ENCODE measurements around the gene TRIP11. TPM values are rescaled to one million over a fixed set of nuclear protein-coding genes. Genes with fewer than 3 reads are reported as not detected.

The TRIP11 gene
- total RNA-seq, 1 experiment from 2014 or later = 9.6 TPM

DNA sequence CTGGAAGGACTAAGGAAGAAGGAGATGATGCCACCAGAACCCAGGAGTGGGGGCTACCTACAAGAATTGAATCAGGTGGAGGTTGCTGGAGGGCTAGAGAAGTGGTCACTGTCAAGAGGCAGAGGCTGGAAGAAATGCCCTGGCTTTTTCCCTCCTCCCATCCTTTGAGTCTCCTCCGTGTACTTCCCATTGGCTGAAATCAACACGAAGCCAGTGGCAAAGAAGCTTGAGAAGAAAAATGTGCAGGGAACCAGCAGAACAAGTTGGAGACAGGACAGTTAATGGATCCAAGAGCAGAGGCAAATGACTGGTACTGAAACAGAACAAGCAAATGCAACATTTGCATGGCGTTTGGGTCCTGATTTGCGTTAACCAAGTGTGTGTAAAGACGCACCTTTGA, 83.2 kb downstream of the TRIP11 start:
- no peak for DNase-seq (ENCODE audit: low read depth)

DNA sequence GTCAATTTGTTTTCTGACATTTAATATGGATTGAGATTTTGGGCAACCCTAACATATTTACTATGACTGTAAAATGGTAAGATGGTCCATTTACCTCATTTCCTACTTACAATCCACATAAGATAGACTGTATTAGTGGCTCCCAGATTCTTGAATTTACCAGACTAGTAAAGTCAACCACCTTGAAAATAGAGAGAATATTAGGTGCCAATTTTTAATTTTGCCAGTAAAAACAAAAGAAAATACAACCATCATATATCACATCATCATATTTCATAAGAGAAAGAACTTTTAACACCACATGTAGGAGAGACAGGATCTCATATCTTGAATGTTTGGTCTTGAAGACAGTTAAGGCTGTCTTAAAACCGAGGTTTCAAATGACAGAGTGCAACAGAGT, 84.7 kb downstream of the TRIP11 start:
- DNase-seq (ENCODE audit: low read depth) = no peak

DNA sequence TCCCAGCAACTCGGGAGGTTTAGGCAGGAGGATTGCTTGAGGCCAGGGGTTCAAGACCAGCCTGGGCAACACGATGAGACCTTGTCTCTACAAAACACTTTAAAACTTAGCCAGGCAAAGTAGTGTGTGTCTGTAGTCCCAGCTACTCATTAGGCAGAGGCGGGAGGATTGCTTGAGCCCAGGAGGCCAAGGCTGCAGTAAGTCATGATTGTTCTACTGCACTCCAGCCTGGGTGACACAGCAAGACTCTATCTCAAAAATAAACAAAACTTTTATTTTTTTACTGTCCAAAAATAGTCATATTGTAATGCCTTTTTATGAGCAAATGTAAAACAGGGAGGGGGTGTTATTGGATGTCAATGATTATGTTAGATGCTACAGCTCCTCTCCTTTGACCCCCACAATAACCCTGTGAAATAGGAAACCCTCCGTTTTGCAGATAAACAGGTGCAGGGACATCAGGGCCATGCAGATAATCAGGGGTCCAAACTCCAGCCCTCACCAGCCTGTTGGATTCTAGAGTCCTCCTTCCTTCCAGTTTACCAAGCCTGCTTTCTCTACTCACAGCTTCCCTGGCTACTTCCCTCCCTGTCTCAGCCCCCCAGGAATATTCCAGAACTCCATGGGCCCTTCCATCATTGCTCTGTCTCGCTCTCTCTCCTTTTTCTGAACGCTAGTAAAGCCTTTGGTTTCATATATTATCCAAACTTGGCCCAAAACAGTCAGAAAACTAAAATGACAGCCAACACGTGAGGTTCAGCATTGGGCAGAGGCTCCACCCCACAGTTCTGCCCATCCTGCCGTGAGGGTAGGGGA, 86.5 kb downstream of the TRIP11 start:
- no peak for DNase-seq (ENCODE audit: low read depth)

DNA sequence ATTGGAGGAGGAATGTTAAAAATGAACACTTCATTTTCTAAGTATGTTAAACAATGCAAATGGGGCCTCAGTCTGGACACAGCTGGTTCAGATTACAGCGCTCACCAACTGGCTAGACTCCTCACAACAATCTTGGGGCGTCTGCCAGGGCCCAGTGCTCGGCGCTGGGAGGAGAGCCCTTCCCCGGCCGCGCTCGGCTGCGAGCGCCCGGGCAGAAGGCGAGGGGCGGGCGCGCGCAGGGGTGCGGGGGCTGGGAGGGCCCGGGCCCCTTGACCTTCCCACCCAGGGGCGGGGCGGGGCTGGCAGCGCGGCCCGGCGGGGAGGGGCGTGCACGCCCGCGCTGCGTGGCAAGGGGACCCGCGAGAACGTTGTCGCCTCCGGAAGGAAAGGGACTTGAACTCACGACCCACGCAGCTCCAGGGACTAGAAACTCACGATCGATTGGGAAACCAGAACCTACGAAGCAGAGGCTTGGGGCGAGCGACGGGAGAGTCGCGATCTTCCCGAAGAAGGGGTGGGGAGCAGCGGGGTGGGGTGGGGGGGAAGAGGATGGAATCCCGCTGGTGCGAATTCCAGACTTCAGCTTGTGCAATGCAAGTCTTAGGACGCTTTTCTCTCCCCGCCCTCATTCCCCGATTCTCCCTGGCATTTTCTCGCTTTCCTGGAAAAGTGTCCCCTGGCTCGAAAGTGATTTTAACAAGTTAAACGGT, 92.2 kb downstream of the TRIP11 start, which contains the start of gene FBLN5:
TSS of gene FBLN5 (minus strand) at position 220 of the 710 bp plus-strand sequence. CDS start 465 bp downstream, outside the sequence.
- peak; percentile 56 for DNase-seq (ENCODE audit: low read depth)

DNA sequence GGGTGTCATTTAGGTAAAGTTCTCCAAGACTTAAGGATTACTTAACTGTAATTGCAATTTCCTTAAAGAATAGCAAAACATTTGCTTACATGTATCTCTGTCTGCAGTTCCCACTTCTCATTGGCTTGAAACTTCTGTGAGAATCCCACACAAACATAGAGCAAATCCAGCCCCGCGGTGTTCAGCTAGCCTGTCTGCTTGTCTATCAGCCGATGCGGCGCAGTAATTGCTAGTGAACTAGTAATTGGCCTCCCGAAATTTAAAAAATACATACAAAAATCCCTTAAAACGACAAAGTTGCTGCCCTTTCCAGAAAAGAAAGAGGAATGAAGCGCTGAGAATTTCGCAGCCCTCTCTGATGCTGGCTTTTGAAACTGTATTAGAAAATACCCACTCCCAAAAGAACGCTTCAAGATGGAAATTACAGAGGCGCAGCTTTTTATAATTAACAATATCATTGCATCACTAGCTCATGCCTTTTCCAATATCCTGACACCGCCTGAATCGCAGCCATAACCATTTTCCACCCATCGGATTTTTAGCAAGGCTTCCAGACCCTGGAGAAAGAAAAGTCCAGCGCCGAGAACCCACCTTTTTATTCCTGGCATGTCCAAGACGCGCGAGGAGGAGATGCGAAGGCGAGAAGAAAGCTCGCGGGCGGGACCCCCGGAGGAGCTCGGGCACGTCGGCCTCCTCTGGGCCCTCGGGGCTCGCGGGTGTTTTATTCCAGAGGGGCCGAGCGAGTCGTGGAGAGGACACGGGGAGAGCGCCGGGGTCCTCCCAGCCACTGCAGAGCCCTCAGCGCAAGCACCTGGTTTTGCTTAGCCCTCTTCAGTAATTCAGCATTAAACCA, 93.0 kb downstream of the TRIP11 start:
- no peak for DNase-seq (ENCODE audit: low read depth)

DNA sequence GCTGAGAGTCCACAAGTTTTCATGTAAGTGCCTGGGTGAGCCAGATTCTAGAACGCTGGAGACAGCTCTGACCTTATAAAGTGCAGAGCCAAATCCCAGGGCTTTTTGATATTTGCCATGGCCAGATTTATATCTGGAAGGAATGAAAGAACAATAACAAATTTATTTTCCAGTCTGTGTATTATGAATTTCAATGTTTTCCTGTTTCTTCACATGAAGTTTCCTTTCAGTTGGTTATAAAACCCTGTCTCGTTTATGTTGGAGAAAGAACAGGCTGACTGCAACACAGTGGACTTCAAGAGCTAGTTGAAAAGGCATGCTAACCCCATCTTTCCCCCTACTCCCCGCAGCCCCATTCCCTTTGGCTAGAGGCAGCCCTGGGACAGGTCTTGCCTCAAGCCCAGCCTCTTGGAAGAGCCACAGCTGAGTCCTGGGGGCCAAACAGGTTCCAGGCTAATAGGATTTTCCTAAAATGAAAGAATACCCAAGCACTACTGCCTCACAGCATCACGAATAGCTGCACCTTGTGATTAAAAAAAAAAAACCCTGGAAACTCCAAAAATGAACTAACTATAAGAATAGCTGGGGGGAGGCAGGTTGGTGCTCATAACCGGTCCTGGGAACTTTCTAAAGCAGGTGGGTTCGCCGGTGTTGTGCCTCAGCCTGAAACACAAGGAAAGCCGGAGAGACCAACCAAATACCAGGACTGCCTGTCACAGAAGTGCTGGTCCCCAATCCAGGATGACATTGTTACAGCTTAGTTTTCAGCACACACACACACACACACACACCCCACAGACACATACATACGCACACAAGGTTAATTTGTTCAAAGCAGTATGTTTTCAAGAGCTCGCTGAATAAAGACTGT, 93.9 kb downstream of the TRIP11 start:
- no peak for DNase-seq (ENCODE audit: low read depth)

DNA sequence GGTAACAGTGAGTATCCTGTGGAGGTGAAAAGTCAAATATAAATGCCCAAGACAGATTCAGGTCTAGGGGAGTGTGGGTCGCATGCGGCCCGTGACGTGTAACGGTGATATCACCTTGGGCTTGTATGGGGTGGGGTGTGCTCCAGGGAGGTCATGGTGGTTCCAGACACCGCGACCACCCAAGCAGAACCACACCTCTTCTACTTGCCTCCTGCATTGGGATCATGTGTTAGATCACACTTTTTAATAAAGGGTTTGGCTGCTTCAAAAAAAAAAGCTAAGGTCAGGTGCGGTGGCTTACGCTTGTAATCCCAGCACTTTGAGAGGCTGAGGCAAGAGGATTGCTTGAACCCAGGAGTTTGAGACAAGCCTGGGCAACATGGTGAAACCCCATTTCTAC, 96.9 kb downstream of the TRIP11 start:
- no peak for DNase-seq (ENCODE audit: low read depth)

DNA sequence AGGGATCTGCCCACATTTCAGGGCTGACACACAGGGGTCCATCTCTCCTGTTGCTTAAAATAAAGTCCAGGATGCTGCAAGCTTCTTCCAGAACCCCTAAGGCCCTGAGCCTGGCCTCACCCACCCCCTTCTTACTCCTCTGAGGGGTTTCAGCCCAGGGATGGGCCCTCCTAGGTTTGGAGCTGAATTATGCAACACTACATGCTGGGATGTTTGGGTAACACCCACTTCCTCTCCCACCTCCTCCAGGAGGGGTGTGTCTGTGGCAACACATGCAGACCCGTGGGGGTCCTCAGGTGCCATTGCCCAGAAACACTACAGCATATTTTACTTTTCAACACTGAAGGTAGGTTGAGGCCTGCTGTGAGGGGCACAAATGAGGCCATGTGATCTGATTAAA, 97.7 kb downstream of the TRIP11 start:
- no peak for DNase-seq (ENCODE audit: low read depth)

DNA sequence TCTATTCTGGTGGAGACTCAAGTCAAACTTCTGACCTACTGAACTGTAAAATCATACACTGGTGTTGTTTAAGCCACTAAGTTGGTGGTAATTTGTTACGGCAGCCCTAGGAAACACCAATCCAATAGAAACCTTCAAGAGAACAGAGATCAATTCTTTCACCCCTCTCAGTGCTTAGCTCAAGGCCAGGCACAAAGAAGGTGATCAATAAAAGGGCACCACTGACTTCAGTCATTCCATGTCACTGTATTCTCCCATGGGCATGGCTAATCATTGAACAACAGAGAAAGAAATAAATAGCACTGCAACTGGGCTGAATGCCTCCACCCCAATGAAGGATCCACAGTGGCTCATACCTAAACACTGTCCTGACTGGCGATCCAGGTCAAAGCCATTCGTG, 99.7 kb downstream of the TRIP11 start:
- no peak for DNase-seq (ENCODE audit: low read depth)

DNA sequence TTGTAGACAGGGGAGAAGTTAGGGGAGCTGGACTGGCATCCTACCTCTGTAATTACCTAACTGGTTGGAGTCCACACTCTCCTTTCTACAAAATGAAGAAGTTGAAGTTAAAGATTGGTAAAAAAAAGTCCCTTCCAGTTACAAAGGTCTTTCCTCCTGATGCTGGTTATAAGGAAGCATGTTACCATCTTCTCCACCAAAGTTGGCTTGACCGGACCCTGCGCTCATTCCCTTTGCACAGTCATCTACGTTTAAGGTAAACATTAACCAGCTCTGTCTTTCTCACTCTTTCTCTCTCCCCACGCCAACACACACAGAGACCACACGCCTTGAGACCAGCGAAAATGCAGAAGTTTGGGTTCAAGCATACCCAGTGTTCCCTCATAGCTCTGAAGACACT, 104.3 kb downstream of the TRIP11 start:
- no peak for DNase-seq (ENCODE audit: low read depth)

DNA sequence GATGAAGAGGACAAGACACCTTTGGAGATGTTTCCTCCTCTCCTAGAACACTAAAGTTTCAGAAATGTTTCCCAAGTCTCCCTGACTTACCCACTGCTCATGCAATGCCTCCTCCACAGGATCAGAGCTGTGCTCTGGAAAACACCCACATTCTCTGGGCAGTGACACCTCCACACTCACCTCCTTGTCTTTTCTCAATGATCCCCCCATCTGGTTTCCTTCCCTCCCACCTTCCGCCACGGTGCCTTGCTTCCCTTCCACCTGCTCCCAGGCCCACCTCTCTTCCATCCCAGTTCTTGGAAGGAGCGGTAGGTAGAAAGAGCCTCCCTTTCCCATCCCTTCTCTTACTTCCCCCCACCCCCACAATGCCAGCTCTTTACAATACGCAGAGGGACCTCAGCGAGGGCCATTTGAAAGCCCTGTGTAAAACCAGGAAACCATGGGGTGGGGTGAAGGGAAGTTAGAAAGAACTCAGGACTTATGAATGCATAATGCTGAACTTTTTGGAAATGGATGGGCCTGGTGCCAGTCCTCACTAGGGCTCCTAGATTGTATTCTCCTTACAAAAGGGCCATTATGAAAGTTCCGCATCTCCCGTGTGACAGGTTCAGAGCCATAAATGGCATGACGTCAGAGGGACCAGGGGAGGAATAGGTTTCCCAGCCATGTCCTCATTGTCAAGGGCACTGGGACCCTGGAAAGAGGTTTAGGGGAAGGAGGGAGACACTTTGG, 105.1 kb downstream of the TRIP11 start:
- DNase-seq (ENCODE audit: low read depth) = no peak

DNA sequence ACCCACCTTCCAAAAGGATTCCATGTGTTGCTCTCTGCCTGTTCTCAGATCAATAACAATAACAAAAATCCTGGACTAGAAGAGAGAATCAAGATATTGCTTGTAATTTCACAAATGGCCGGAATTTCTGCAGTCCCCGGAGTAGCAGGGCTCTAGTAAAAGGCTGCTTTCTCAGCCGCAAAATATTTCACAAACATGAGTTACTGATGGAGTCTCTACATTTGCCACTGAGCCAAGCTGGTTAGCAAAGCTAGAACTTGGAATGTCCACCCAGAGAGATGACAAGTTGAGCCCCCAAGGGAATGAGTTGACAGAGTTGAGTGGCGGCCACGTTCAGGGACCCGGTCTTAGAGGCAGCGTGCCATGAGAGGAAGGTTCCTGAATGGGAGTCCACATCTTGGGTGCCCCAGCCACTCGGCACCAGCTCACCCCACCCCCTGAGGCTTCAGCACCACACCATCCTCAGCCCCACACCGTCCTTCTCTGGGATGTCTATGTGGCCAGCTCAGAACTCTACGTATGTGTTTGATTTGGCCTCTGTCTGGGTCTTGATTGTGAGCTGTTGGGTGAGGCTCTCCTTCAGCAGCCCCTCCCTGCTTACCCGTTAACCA, 108.3 kb downstream of the TRIP11 start:
- no peak for DNase-seq (ENCODE audit: low read depth)

DNA sequence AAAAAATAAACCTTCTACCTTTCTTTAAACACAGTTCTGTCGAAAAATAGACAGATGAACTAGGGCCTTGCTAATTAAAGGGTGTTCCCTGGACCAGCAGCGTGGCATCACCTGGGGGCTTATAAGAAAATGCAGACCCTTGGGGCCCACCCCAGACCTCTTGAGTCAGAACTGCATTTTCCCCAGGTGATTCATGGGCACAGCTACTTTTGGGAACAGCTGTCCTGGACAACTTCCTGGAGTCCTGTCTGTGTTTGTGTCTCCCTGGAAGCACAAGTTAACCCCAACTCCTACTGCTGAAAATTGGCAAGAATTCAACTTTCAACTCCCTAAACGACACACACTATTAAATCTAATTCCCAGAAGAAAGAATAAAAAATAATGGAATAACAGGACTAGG, 110.2 kb downstream of the TRIP11 start:
- DNase-seq (ENCODE audit: low read depth) = peak; percentile 8

DNA sequence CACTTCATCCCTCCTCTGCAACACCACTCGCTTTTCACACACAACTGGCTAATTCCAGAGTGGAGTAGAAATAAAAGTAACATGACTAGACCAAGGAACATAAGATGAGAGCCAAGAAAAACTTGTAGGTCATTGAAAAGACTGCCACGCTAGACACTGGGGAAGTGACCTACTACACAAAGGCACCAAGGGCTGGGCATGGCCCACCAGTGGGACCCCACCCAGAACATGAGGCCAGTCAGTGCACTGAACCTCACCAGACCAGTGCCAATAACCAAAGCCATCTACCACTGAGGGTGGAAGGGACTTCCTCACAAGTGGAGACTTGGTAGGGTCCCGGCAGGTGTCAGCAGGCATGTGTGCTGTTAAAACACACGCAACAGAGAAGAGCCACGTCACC, 112.1 kb downstream of the TRIP11 start:
- DNase-seq (ENCODE audit: low read depth) = no peak

DNA sequence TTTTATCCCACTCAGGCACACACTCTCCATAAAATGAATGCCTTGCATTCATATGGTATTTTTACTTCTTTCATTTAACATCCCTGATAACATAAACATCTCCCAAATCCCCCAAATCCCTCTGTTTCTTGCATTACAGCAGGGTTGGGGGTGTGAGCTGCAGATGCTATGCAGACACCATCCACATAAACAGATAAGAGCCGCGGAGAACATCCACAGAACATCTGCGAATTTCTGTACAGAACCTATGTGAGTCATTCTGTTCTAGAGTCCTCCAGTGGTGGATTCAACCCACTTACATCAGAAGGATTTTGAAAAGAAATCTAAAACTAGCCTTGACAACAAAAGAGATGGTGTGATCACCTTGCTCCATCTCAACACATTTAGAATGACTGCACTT, 112.7 kb downstream of the TRIP11 start:
- DNase-seq (ENCODE audit: low read depth) = no peak

DNA sequence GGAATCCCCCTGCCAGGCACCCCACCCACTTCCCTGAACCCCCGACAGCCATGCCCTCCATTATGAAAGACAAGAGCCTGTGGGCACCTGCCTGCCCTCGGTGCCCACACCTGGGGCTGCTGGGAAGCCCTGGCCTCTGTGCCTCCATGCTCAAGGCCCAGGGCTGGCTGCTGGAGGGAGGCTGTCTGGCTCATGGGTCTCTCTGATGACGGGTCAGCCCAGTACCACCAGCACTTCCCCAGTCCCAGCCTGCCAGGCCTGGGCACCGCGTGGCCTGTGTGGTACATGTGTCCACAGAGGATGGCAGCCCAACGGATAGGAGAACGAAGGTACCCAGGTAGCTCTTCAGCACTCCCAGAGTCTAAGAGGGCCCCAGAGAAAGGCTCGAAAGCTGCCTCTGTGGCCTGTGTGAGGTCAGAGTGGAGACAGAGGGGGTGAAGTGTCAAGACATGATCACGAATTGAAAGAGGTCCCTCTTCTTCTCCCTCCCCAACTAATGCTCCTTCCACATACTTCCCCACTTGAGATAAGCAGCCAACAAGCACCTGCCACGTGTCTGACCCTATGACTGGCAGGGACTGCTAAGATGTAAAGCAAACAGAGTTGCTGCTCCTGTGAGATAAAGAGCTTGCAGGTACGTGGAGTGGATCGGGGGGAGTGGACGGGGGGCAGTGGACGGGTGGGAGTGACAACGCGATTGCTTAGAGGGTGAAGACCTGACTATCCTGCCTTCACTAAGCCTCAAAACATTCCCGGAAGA, 113.5 kb downstream of the TRIP11 start:
- DNase-seq (ENCODE audit: low read depth) = no peak

DNA sequence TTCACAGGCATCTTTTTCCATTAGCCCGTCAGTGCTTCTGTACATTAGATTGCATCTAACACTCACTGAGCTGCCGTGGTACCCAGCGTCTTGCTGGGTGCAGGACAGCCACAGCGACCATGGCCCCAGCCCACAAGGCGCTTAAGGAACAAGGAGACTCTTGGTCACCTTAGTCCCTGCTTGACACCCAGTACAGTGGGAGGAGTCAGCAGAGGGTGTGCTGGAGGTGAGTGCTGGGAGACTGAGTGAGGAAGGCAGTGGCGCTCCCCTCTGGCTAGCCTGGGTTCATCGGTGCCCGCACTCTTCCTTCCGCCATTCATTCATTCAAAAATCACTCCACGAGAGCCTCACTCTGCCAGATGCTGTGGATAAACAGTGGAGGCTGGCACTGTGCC, 114.1 kb downstream of the TRIP11 start:
- no peak for DNase-seq (ENCODE audit: low read depth)

DNA sequence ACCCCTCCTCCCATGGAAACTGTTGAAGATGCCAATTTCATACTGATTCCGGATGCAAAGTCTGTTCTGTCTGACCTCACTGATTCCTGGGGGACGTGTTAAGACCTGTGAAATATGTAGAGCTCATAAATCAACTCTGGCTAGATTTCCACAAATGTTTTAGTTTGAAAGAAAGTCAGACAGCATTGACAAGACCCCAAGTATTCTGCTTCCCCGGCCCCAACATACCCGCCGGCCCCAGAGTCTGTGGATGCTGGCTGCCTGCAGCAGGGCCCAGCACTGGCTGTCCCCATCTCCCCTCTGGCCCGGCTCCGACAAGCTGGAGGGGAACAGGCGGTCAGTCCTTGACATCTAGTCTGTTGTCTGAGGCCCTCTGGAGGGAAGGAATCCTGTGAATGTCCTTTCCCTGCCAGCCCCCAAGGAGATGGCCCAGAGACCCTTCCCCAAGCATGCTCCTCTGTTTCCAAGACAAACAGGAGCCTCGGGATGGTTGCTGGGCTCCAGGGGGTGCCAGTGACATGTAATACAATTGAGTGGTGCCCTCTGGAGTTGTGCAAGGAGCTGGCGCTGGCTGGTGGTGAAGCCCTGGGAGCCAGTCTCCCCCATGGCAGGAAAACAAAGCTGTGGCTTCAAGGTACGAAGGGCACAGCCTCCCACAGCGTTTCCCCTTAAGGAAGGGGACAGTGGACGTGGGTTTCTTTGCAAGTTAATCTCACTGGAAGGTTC, 114.7 kb downstream of the TRIP11 start:
- DNase-seq (ENCODE audit: low read depth) = no peak

DNA sequence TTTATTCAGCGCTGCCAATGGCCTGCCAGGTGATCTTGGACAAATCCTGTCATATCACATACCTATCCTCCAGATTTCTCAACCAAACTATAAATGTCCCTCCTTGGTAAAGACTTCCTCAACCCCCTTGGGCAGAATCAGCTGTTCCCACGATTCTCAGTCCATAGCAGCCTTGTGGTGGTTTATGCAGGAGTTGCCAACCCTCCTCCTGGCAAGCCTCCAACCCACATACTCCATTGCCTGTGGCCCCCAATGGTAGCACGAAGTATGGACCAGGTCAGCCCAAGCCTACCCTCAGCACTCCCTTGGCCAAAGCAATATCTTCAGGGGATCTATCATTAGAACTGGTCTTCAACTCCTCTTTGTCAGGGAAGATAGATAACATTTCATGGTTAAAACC, 119.3 kb downstream of the TRIP11 start:
- no peak for DNase-seq (ENCODE audit: low read depth)
